Adrenal gland (tissue), 12 donors: ENCODE data around the gene TMPRSS11D. TPM values are rescaled to one million over a fixed set of nuclear protein-coding genes. Genes with fewer than 3 reads are reported as not detected.

Experiments
- DNase-seq, 7 donors: peaks; one replicate each; pipeline ENCODE4 v3.0.0-alpha.2; 2019 to 2020
- H3K27ac ChIP-seq, 5 donors: fragments of 200-600 bp; sonication (generic) in 4 of 5; 1 replicate in 3 of 5; 2 replicates in 2 of 5; pipeline versions ENCODE4 v1.5.1 to v1.8.0; 2016 to 2020; ENCODE audit warnings: mild to moderate bottlenecking in 1 of 5
- H3K27me3 ChIP-seq: fragments of 200-600 bp; 2 replicates; pipeline ENCODE4 v1.8.0; 2021
- H3K36me3 ChIP-seq, 2 donors: fragments of 200-600 bp; replicated peaks in 1 of 2; 1 replicate in 1 of 2; 2 replicates in 1 of 2; pipeline versions ENCODE4 v1.5.1 to v1.8.0; 2018 to 2022
- H3K4me1 ChIP-seq, 2 donors: fragments of 200-600 bp; replicated peaks in 1 of 2; 1 replicate in 1 of 2; 2 replicates in 1 of 2; pipeline versions ENCODE4 v1.5.1 to v1.8.0; 2018 to 2021
- H3K4me3 ChIP-seq, 4 donors: fragments of 200-600 bp; sonication (generic) in 3 of 4; one replicate each; pipeline ENCODE4 v1.5.1; 2016 to 2018
- H3K9me3 ChIP-seq, 3 donors: fragments of 200-600 bp; sonication (generic) in 1 of 3; replicated peaks in 1 of 3; 1 replicate in 2 of 3; 2 replicates in 1 of 3; pipeline versions ENCODE4 v1.5.1 to v1.8.0; 2016 to 2021
- CTCF ChIP-seq, 6 experiments: fragments of 450-650 bp in 4 of 6; fragments of 200-600 bp in 2 of 6; sonication (generic) in 1 of 6; IDR thresholded peaks; 1 replicate in 5 of 6; 2 replicates in 1 of 6; pipeline versions ENCODE4 v1.5.1 to v1.8.0; 2016 to 2021; ENCODE audit warnings: antibody characterized with exemption in 6 of 6, mild to moderate bottlenecking in 2 of 6, moderate library complexity in 1 of 6
- POLR2A ChIP-seq, 2 donors: fragments of 450-650 bp; IDR thresholded peaks; one replicate each; pipeline ENCODE4 v1.6.1; 2017; ENCODE audit warnings: antibody characterized with exemption in 2 of 2, mild to moderate bottlenecking in 2 of 2, moderate library complexity in 1 of 2
- WGBS, 4 donors: extraction: QIAGEN DNeasy Blood & Tissue Kit in 2 of 4; methylation state at CpG; one replicate each; pipeline versions ENCODE4 v1.1.5 to v1.1.7; 2013 to 2017; 5-methylcytosine and 5-hydroxymethylcytosine counted together
- intact Hi-C, 2 donors: fragments of 100-400 bp; cut with DNase I; formaldehyde crosslinking; loops; one replicate each; pipeline versions ENCODE4 v1.14.1 to v1.15.0; 2022 to 2023
- polyA plus RNA-seq, 3 donors: library from polyadenylated mRNA; stranded (reverse); fragments of 200-250 nt in 2 of 3; fragments of 350-450 nt in 1 of 3; fragmentation: Illumina TruSeq in 1 of 3; extraction: RNeasy Lipid Tissue Mini Kit (QIAGEN cat#74804) in 1 of 3; gene quantifications; one replicate each; pipeline ENCODE4 v1.2.3, GENCODE V29; 2013 to 2014
- total RNA-seq, 9 donors: library from RNA; depleted of rRNA in 4 of 9; stranded (reverse); fragments of >200 nt in 4 of 9; fragments of 120-200 nt in 1 of 9; fragmentation: NEBNext Ultra II Directional in 1 of 9; extraction: Animal tissue kit (Norgen Biotek cat#: 25700) in 1 of 9; gene quantifications; one replicate each; pipeline versions ENCODE4 v1.1.0 to v1.2.4, GENCODE V29; 2013 to 2023
- donor health status: healthy with polysubstance abuse.
- donor health status: Bipolar disorder and iron deficiency.
- donor health status: DM: yes; HTN: yes; CAD: no.
- donor health status: DM: no; HTN: no; CAD: no.
- donor health status: DM: no; HTN: no; CAD: no.
- donor health status: DM: yes; HTN: yes; CAD: no.

TMPRSS11D gene
- total and polyA plus RNA-seq, 12 donors: not detected

GRCh38 chr4:67911141-67911540, 27.3 kb upstream of the TMPRSS11D start:
- intact Hi-C loops: no loop called here
- 69 to 83% (median 76%) methylated on average over 4 of the region's 4 CpGs for WGBS, 4 donors
- Histone ChIP-seq H3K27me3 (no peaks in the 10 kb centered on the region), H3K27ac (no peak overlapping the region), H3K4me1 (no peaks in the 10 kb centered on the region), H3K9me3 (no peaks in the 10 kb centered on the region), H3K4me3 (no peak overlapping the region), H3K36me3 (no peaks in the 10 kb centered on the region)
- no peak for DNase-seq
- TF ChIP-seq POLR2A (IDR thresholded peaks at IDR 0.05): no peak
- TF ChIP-seq CTCF (IDR thresholded peaks at IDR 0.05): no peak

GRCh38 chr4:67910585-67910905, 26.7 kb upstream of the TMPRSS11D start:
- Histone ChIP-seq H3K27ac (no peak overlapping the region), H3K4me3 (no peak overlapping the region), H3K9me3 (no peaks in the 10 kb centered on the region), H3K4me1 (no peaks in the 10 kb centered on the region), H3K36me3 (no peaks in the 10 kb centered on the region), H3K27me3 (no peaks in the 10 kb centered on the region)
- intact Hi-C loops: no loop called here
- 5 to 14% (median 7%) methylated on average over 1 of the region's 1 CpG for WGBS, 4 donors
- DNase-seq: no peak
- TF ChIP-seq POLR2A (IDR thresholded peaks at IDR 0.05) (no peak), CTCF (IDR thresholded peaks at IDR 0.05) (peak in 2 of 6 experiments; percentile 4 to 20)

GRCh38 chr4:67909905-67910584, 26.2 kb upstream of the TMPRSS11D start:
- intact Hi-C loops: no loop called here
- WGBS, 4 donors: 38 to 59% (median 48%) methylated on average over 6 of the region's 6 CpGs
- no peaks in the 10 kb centered on the region for H3K27me3 ChIP-seq

GRCh38 chr4:67907650-67908049, 23.8 kb upstream of the TMPRSS11D start:
- DNase-seq: no peak
- intact Hi-C loops: no loop called here
- TF ChIP-seq CTCF (IDR thresholded peaks at IDR 0.05) (no peak), POLR2A (IDR thresholded peaks at IDR 0.05) (no peak)
- Histone ChIP-seq H3K9me3 (peaks cover 0 to 3% (median 0%) of the 10 kb centered on the region in 3 donors), H3K36me3 (no peaks in the 10 kb centered on the region), H3K4me1 (no peaks in the 10 kb centered on the region), H3K4me3 (no peak overlapping the region), H3K27ac (no peak overlapping the region), H3K27me3 (no peaks in the 10 kb centered on the region)
- WGBS, 4 donors: 93 to 98% (median 94%) methylated on average over 4 of the region's 4 CpGs

More at GRCh38 chr4:67909905-67910584, 26.2 kb upstream of the TMPRSS11D start:
- Histone ChIP-seq H3K4me3 (no peak overlapping the region), H3K27ac (no peak overlapping the region), H3K36me3 (no peaks in the 10 kb centered on the region), H3K4me1 (no peaks in the 10 kb centered on the region), H3K9me3 (no peaks in the 10 kb centered on the region)
- TF ChIP-seq CTCF (IDR thresholded peaks at IDR 0.05) (peak; percentile 25 to 73 (median 55)), POLR2A (IDR thresholded peaks at IDR 0.05) (no peak)
- no peak for DNase-seq
